ENCODE results near the gene TRERF1.

Gene TRERF1

DNA sequence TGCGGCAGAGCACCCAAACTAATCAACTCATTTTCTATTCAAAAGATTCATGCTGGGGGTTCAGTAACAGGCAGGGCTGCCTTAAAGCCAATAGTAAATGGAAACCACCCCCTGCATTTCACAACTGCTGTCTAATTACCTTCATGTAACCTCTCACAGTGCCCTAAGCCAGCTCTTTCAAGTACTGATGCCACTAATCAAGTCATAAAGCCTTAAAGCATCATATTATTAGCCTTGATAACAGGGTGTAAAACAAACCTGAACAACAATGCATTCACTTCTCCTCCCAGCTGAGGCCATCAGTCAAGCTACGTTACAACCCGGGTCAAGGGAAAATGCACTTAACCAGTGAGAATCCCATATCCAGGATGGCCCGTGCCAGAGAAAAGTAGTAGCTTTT lies 33.0 kb downstream of the TRERF1 start:
- TF ChIP-seq, protein P1, sequence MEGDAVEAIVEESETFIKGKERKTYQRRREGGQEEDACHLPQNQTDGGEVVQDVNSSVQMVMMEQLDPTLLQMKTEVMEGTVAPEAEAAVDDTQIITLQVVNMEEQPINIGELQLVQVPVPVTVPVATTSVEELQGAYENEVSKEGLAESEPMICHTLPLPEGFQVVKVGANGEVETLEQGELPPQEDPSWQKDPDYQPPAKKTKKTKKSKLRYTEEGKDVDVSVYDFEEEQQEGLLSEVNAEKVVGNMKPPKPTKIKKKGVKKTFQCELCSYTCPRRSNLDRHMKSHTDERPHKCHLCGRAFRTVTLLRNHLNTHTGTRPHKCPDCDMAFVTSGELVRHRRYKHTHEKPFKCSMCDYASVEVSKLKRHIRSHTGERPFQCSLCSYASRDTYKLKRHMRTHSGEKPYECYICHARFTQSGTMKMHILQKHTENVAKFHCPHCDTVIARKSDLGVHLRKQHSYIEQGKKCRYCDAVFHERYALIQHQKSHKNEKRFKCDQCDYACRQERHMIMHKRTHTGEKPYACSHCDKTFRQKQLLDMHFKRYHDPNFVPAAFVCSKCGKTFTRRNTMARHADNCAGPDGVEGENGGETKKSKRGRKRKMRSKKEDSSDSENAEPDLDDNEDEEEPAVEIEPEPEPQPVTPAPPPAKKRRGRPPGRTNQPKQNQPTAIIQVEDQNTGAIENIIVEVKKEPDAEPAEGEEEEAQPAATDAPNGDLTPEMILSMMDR (IDR thresholded peaks at IDR 0.05; ENCODE audit: borderline replicate concordance, control extremely low read depth, extremely low read depth, insufficient read depth, missing control alignments) = no peak
- no peak for DNase-seq (ENCODE audit: low spot score)
- in situ Hi-C loops (cut with MboI; ENCODE audit: low sequenced_read_pairs, unreplicated experiment) = no loop called here

DNA sequence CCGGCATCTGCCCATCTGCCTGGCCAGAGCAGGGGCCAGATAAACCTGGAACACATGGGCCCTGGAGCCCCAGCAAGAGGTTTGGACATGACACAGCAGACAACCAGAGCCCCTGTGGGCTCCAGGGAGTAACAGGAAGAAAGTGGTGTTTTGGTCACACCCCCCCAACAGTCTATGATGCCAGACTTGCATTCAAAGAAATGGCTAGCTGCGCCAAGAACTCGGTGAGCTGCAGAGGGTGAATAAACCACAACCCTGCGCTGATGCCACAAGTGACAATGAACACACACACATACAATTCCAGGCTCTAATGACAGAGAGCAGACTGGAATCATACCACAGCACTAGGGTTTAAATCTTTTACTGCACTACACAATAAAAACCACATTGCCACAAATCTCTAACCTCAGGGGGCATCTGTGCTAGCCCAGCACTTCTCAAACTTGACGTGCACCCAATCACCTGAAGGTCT lies 34.0 kb downstream of the TRERF1 start:
- TF ChIP-seq, protein P1 (IDR thresholded peaks at IDR 0.05; ENCODE audit: borderline replicate concordance, control extremely low read depth, extremely low read depth, insufficient read depth, missing control alignments) = no peak
- in situ Hi-C loops (cut with MboI; ENCODE audit: low sequenced_read_pairs, unreplicated experiment) = no loop called here
- no peak for DNase-seq (ENCODE audit: low spot score)

DNA sequence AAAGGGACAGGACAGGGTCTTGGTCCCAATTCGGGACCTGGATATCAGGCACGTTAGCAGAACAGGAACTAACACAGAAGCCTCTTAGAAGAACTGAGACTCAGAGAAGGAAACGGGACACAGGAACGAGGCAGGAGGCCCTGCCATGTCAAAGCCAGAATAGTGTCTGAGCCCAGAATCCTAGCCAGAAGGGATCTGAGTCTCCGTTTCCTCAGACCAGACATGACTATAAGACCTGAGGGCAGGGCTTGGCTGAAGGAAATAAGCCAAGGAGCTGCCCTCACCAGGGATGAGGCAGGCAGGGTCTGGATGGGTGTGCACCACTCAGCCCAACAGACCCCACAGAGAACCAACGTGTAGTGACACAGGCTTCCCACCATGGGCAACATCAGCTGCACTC lies 40.3 kb downstream of the TRERF1 start:
- in situ Hi-C loops (cut with MboI; ENCODE audit: low sequenced_read_pairs, unreplicated experiment) = no loop called here
- TF ChIP-seq, protein P1 (IDR thresholded peaks at IDR 0.05; ENCODE audit: borderline replicate concordance, control extremely low read depth, extremely low read depth, insufficient read depth, missing control alignments) = no peak
- DNase-seq (ENCODE audit: low spot score) = no peak

DNA sequence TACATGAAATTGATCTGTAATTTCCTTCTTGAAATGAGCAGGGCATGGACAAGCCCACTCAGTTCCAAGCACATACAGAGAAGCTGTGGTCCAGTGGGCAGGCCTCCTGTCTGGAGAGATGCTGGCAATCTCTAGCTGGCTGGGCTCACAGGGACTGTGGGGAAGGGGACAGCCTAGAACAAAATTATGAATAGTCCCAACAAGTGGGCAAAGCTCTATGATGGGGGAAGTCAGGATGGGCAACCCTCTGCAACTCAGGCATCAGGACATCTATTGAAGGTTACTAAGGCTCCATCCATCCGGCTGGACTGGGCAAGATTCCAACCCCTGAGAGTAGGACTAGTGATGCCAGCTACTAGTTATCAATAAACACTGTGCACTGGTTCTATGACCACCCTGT lies 40.9 kb downstream of the TRERF1 start:
- no peak for DNase-seq (ENCODE audit: low spot score)
- in situ Hi-C loops (cut with MboI; ENCODE audit: low sequenced_read_pairs, unreplicated experiment) = no loop called here
- TF ChIP-seq, protein P1 (IDR thresholded peaks at IDR 0.05; ENCODE audit: borderline replicate concordance, control extremely low read depth, extremely low read depth, insufficient read depth, missing control alignments) = no peak

DNA sequence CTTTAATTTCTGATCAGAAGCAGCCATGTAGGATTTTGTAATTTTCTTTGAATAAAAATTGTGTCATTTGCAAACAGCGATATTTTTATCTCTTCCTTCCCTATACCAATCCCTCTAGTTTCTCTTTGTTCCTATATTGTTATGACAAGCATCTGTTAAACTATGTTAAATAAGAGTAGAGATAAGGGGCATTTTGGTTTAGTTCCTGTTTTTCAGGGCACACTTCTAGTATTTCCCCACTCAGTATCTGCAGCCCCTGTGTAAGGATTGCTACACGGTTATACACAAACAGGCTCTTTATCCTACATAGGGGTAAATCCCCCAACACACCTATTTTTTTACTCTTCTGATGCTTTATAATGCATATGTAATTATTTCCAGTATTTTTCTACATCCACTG lies 42.1 kb downstream of the TRERF1 start:
- TF ChIP-seq, protein P1 (IDR thresholded peaks at IDR 0.05; ENCODE audit: borderline replicate concordance, control extremely low read depth, extremely low read depth, insufficient read depth, missing control alignments) = no peak
- in situ Hi-C loops (cut with MboI; ENCODE audit: low sequenced_read_pairs, unreplicated experiment) = no loop called here
- no peak for DNase-seq (ENCODE audit: low spot score)

DNA sequence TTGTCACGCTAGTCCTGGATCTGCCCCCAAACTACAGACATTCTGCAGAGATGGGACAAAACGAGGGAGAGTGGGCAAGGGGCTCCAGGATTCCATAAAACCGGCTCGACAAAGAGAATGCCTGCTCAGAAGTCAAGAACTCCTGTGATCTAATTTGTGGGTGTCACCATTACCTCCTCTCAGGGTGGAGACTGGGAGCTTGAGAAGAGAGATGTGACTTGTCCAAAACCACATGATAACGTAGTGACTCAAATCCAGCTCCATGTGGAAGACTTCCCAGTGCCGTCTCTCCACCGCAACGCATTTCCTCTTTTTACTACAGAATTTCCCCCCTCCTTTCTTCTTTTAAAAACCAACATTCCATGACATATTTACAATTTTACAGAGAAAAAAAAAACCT lies 44.3 kb downstream of the TRERF1 start:
- TF ChIP-seq, protein P1 (IDR thresholded peaks at IDR 0.05; ENCODE audit: borderline replicate concordance, control extremely low read depth, extremely low read depth, insufficient read depth, missing control alignments) = no peak
- in situ Hi-C loops (cut with MboI; ENCODE audit: low sequenced_read_pairs, unreplicated experiment) = no loop called here
- DNase-seq (ENCODE audit: low spot score) = no peak

Data from GM13976 (cell line).